SK-N-SH (cell line): ENCODE data around the gene NAPEPLD. TPM values are rescaled to one million over a fixed set of nuclear protein-coding genes. Genes with fewer than 3 reads are reported as not detected.

Source experiments
- CTCF ChIA-PET: fragments of 300-600, 350-600 bp; formaldehyde crosslinking; extraction: SDS; loops from one replicate; lab custom pipeline; 2021; lab: Yijun Ruan, JAX
- POLR2A ChIA-PET: fragments of 350-600 bp; sonication (Branson Sonifier 250); formaldehyde crosslinking; extraction: SDS; loops from one replicate; lab custom pipeline; 2020; ENCODE audit warnings: antibody characterized with exemption, inconsistent platforms; lab: Yijun Ruan, JAX
- DNase-seq: peaks from one replicate; pipeline ENCODE4 v3.0.0; 2012
- H2AFZ ChIP-seq: fragments of 200-600 bp; sonication (generic); 2 replicates; pipeline ENCODE4 v1.8.1; 2016; ENCODE audit warnings: antibody characterized with exemption, mild to moderate bottlenecking, low read depth
- H3F3A ChIP-seq: fragments of 200-600 bp; sonication (generic); replicated peaks from 2 replicates; pipeline ENCODE3; 2016; ENCODE audit warnings: antibody characterized with exemption, mild to moderate bottlenecking; ENCODE audit not compliant: insufficient read depth
- H3K27ac ChIP-seq, 2 experiments: fragments of 200-500 bp in 1 of 2; fragments of 200-600 bp in 1 of 2; sonication (Bioruptor generic) in 1 of 2; sonication (generic), shearing (Covaris generic) in 1 of 2; 2 replicates each; pipeline versions ENCODE4 v1.5.1 to v1.6.1; 2014 to 2016; ENCODE audit warnings: low read depth in 2 of 2, inconsistent platforms in 1 of 2, low read length in 1 of 2, mild to moderate bottlenecking in 1 of 2, mixed read lengths in 1 of 2
- H3K27me3 ChIP-seq: fragments of 200-600 bp; sonication (generic), shearing (Covaris generic); 2 replicates; pipeline ENCODE4 v1.6.1; 2016; ENCODE audit warnings: mixed run types; ENCODE audit not compliant: insufficient read depth
- H3K36me3 ChIP-seq, 2 experiments: fragments of 200-500 bp in 1 of 2; fragments of 200-600 bp in 1 of 2; sonication (Bioruptor generic) in 1 of 2; sonication (generic) in 1 of 2; replicated peaks in 1 of 2; 2 replicates each; pipeline versions ENCODE3 to v1.5.1; 2014 to 2016; ENCODE audit warnings: low read length in 1 of 2, mild to moderate bottlenecking in 1 of 2; ENCODE audit not compliant: insufficient read depth in 2 of 2, control insufficient read depth in 1 of 2
- H3K4me1 ChIP-seq, 2 experiments: fragments of 200-500 bp in 1 of 2; fragments of 200-600 bp in 1 of 2; sonication (Bioruptor generic) in 1 of 2; sonication (generic), shearing (Covaris generic) in 1 of 2; 2 replicates each; pipeline versions ENCODE4 v1.5.1 to v1.6.1; 2014 to 2016; ENCODE audit warnings: low read depth in 1 of 2, low read length in 1 of 2, mixed run types in 1 of 2; ENCODE audit not compliant: insufficient read depth in 2 of 2, control insufficient read depth in 1 of 2
- H3K4me2 ChIP-seq: fragments of 200-600 bp; sonication (generic), shearing (Covaris generic); 2 replicates; pipeline ENCODE4 v1.6.1; 2017; ENCODE audit warnings: mixed run types
- H3K4me3 ChIP-seq, 2 experiments: fragments of 200-500 bp in 1 of 2; fragments of 200-600 bp in 1 of 2; sonication (Bioruptor generic) in 1 of 2; sonication (generic), shearing (Covaris generic) in 1 of 2; 2 replicates each; pipeline versions ENCODE4 v1.5.1 to v1.8.1; 2014 to 2016; ENCODE audit warnings: low read depth in 2 of 2, inconsistent platforms in 1 of 2, low read length in 1 of 2, mild to moderate bottlenecking in 1 of 2, mixed read lengths in 1 of 2, moderate library complexity in 1 of 2
- H3K79me2 ChIP-seq: fragments of 200-600 bp; sonication (generic); 2 replicates; pipeline ENCODE4 v1.8.1; 2017; ENCODE audit warnings: mild to moderate bottlenecking; ENCODE audit not compliant: insufficient read depth
- H3K9ac ChIP-seq: fragments of 200-600 bp; sonication (generic); 2 replicates; pipeline ENCODE4 v1.6.1; 2017; ENCODE audit warnings: mixed run types
- H3K9me2 ChIP-seq: fragments of 200-600 bp; sonication (generic); 2 replicates; pipeline ENCODE4 v1.6.1; 2017; ENCODE audit warnings: mixed run types
- H3K9me3 ChIP-seq: fragments of 200-600 bp; sonication (generic); 2 replicates; pipeline ENCODE4 v1.6.1; 2017; ENCODE audit warnings: mixed run types, mild to moderate bottlenecking, moderate library complexity
- H4K20me1 ChIP-seq: fragments of 200-600 bp; sonication (generic); 2 replicates; pipeline ENCODE4 v1.6.1; 2017; ENCODE audit warnings: mild to moderate bottlenecking, mixed run types; ENCODE audit not compliant: insufficient read depth
- CHD2 ChIP-seq: fragments of 150-350 bp; IDR thresholded peaks from 2 replicates; pipeline ENCODE4 v1.6.1; 2018; ENCODE audit warnings: low read length; ENCODE audit not compliant: partially characterized antibody
- ELF1 ChIP-seq: IDR thresholded peaks from 2 replicates; pipeline ENCODE4 v1.4.0; 2012
- EP300 ChIP-seq, 2 experiments: IDR thresholded peaks; 2 replicates each; pipeline versions ENCODE4 v1.4.0 to v1.6.1; 2012; ENCODE audit warnings: borderline replicate concordance in 1 of 2, low read depth in 1 of 2, low read length in 1 of 2
- EZH2phosphoT487 ChIP-seq: fragments of 200-600 bp; sonication (generic); IDR thresholded peaks from 2 replicates; pipeline ENCODE4 v1.6.1; 2017; ENCODE audit warnings: low read depth, mixed run types, mild to moderate bottlenecking, antibody characterized with exemption, moderate library complexity, borderline replicate concordance
- FOSL2 ChIP-seq: IDR thresholded peaks from 2 replicates; pipeline ENCODE4 v1.4.0; 2012; ENCODE audit warnings: low read depth, mild to moderate bottlenecking, moderate library complexity, borderline replicate concordance
- GABPA ChIP-seq: IDR thresholded peaks from 2 replicates; pipeline ENCODE4 v1.4.0; 2012; ENCODE audit warnings: low read depth, mild to moderate bottlenecking
- GATA2 ChIP-seq: sonication (generic); formaldehyde crosslinking; IDR thresholded peaks from 2 replicates; pipeline ENCODE4 v1.5.0; 2020; ENCODE audit warnings: mild to moderate bottlenecking, missing genetic modification reagents
- JUND ChIP-seq: IDR thresholded peaks from 2 replicates; pipeline ENCODE4 v1.4.0; 2012
- MAX ChIP-seq: IDR thresholded peaks from 2 replicates; pipeline ENCODE4 v1.4.0; 2012; ENCODE audit warnings: low read depth
- MEF2A ChIP-seq: IDR thresholded peaks from 2 replicates; pipeline ENCODE4 v1.4.0; 2012; ENCODE audit warnings: low read depth, borderline replicate concordance
- NFIC ChIP-seq: IDR thresholded peaks from 2 replicates; pipeline ENCODE4 v1.4.0; 2012; ENCODE audit warnings: borderline replicate concordance
- NRF1 ChIP-seq: IDR thresholded peaks from 2 replicates; pipeline ENCODE4 v1.6.1; 2012; ENCODE audit warnings: low read depth, mild to moderate bottlenecking, low read length
- POLR2AphosphoS5 ChIP-seq: IDR thresholded peaks from 2 replicates; pipeline ENCODE4 v1.6.1; 2012; ENCODE audit warnings: low read depth, low read length
- RAD21 ChIP-seq: IDR thresholded peaks from 2 replicates; pipeline ENCODE4 v1.6.1; 2012; ENCODE audit warnings: mild to moderate bottlenecking, low read length
- RCOR1 ChIP-seq: fragments of 150-350 bp; IDR thresholded peaks from 2 replicates; pipeline ENCODE4 v1.6.1; 2017; ENCODE audit warnings: antibody characterized with exemption, low read length
- RFX5 ChIP-seq: IDR thresholded peaks from 2 replicates; pipeline ENCODE4 v1.6.1; 2012; ENCODE audit warnings: mild to moderate bottlenecking, improper control_type of control experiment, low read length
- RXRA ChIP-seq: IDR thresholded peaks from 2 replicates; pipeline ENCODE4 v1.4.0; 2012; ENCODE audit warnings: low read depth, mild to moderate bottlenecking, borderline replicate concordance
- SIN3A ChIP-seq: IDR thresholded peaks from 2 replicates; pipeline ENCODE4 v1.6.1; 2012; ENCODE audit warnings: low read depth, mild to moderate bottlenecking, low read length, moderate library complexity, borderline replicate concordance
- SMC3 ChIP-seq: IDR thresholded peaks from 2 replicates; pipeline ENCODE4 v1.6.1; 2012; ENCODE audit warnings: low read depth, low read length, improper control_type of control experiment
- TAF1 ChIP-seq: IDR thresholded peaks from 2 replicates; pipeline ENCODE4 v1.6.1; 2012; ENCODE audit warnings: low read depth, mild to moderate bottlenecking, low read length, moderate library complexity, borderline replicate concordance
- WGBS: methylation state at CpG from one replicate; pipeline ENCODE4 v1.1.6; 2017; ENCODE audit warnings: low lambda C conversion rate; 5-methylcytosine and 5-hydroxymethylcytosine counted together
- polyA plus RNA-seq, 3 experiments: library from polyadenylated mRNA; depleted of rRNA; stranded (reverse); fragments of >200 nt; gene quantifications; 2 replicates each; pipeline ENCODE4 v1.2.3, GENCODE V29; 2012
- TF ChIP-seq, protein P1 (sequence below): IDR thresholded peaks from 2 replicates; pipeline ENCODE4; 2012
- TF ChIP-seq, protein P2 (sequence below): fragments of 150-350 bp; IDR thresholded peaks from 2 replicates; pipeline ENCODE4 v1.6.1; 2016; ENCODE audit warnings: mild to moderate bottlenecking, low read depth, low read length
- TF ChIP-seq, protein P3 (sequence below): fragments of 200-600 bp; sonication (generic); IDR thresholded peaks from 2 replicates; pipeline ENCODE4 v1.6.1; 2017; ENCODE audit warnings: antibody characterized with exemption, mild to moderate bottlenecking, moderate library complexity

NAPEPLD gene
- polyA plus RNA-seq, 1 of the 3 experiments (the other 2 are of a cell fraction): 4.6 TPM

GRCh38 chr7:103059471-103059870 lies 89.4 kb downstream of the NAPEPLD start:
- Histone ChIP-seq H3K27ac (no peak overlapping the region), H3K9me3 (no peaks in the 10 kb centered on the region), H3K4me2 (no peak overlapping the region), H3K9me2 (no peaks in the 10 kb centered on the region), H3K4me1 (no peaks in the 10 kb centered on the region; a peak in 1 of 4 replicates), H3K36me3 (peaks cover 0 to 7% of the 10 kb centered on the region in 2 experiments), H3K9ac (no peak overlapping the region), H3K79me2 (no peaks in the 10 kb centered on the region), H4K20me1 (no peaks in the 10 kb centered on the region), H3K27me3 (no peaks in the 10 kb centered on the region), H2AFZ (no peak overlapping the region), H3F3A (peaks cover 8% of the 10 kb centered on the region), H3K4me3 (no peak overlapping the region)
- TF ChIP-seq CHD2 (no peak), EZH2phosphoT487 (no peak), POLR2AphosphoS5 (no peak), RXRA (no peak), RCOR1 (no peak), RFX5 (no peak), RAD21 (no peak), NRF1 (no peak), FOSL2 (no peak), TAF1 (no peak), SIN3A (no peak), ELF1 (no peak)
- TF ChIP-seq, protein P1, sequence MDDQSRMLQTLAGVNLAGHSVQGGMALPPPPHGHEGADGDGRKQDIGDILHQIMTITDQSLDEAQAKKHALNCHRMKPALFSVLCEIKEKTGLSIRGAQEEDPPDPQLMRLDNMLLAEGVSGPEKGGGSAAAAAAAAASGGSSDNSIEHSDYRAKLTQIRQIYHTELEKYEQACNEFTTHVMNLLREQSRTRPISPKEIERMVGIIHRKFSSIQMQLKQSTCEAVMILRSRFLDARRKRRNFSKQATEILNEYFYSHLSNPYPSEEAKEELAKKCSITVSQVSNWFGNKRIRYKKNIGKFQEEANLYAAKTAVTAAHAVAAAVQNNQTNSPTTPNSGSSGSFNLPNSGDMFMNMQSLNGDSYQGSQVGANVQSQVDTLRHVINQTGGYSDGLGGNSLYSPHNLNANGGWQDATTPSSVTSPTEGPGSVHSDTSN: no peak
- POLR2A ChIA-PET: no interaction called here
- CTCF ChIA-PET: interaction anchor here (0.8 to 3.8 kb wide), 4 partner anchors 10 to 233 kb away, joined by 3 to 54 read pairs (median 4); partner anchors contain the start of genes ARMC10 and FBXL13
- no peak for DNase-seq
- 87% methylated on average over 2 of the region's 2 CpGs for WGBS

GRCh38 chr7:103058122-103058521 lies 90.8 kb downstream of the NAPEPLD start:
- Histone ChIP-seq H3K9me2 (no peaks in the 10 kb centered on the region), H3K4me1 (no peaks in the 10 kb centered on the region; a peak in 1 of 4 replicates), H3K27ac (no peak overlapping the region), H3K9ac (no peak overlapping the region), H4K20me1 (no peaks in the 10 kb centered on the region), H3F3A (peaks cover 8% of the 10 kb centered on the region), H3K4me3 (no peak overlapping the region), H2AFZ (no peak overlapping the region), H3K79me2 (no peaks in the 10 kb centered on the region), H3K4me2 (no peak overlapping the region), H3K9me3 (no peaks in the 10 kb centered on the region), H3K27me3 (no peaks in the 10 kb centered on the region), H3K36me3 (peaks cover 0 to 13% of the 10 kb centered on the region in 2 experiments)
- POLR2A ChIA-PET: no interaction called here
- CTCF ChIA-PET: interaction anchor here (1.2 kb wide), 1 partner anchor 232 kb away, joined by 3 read pairs; no protein-coding TSS in a partner anchor
- TF ChIP-seq RCOR1: no peak
- TF ChIP-seq, protein P1: no peak
- TF ChIP-seq, protein P2, sequence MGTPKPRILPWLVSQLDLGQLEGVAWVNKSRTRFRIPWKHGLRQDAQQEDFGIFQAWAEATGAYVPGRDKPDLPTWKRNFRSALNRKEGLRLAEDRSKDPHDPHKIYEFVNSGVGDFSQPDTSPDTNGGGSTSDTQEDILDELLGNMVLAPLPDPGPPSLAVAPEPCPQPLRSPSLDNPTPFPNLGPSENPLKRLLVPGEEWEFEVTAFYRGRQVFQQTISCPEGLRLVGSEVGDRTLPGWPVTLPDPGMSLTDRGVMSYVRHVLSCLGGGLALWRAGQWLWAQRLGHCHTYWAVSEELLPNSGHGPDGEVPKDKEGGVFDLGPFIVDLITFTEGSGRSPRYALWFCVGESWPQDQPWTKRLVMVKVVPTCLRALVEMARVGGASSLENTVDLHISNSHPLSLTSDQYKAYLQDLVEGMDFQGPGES: no peak
- TF ChIP-seq NRF1: no peak
- no peak for TF ChIP-seq TAF1
- TF ChIP-seq MAX: no peak
- TF ChIP-seq MEF2A: no peak
- no peak for TF ChIP-seq CHD2
- no peak for TF ChIP-seq ELF1
- no peak for TF ChIP-seq SMC3
- TF ChIP-seq RXRA: no peak
- no peak for TF ChIP-seq EP300 (IDR thresholded peaks at IDR 0.05; ENCODE audit: borderline replicate concordance in 1 of 2, low read depth in 1 of 2, low read length in 1 of 2)
- no peak for TF ChIP-seq GABPA
- TF ChIP-seq, protein P3, sequence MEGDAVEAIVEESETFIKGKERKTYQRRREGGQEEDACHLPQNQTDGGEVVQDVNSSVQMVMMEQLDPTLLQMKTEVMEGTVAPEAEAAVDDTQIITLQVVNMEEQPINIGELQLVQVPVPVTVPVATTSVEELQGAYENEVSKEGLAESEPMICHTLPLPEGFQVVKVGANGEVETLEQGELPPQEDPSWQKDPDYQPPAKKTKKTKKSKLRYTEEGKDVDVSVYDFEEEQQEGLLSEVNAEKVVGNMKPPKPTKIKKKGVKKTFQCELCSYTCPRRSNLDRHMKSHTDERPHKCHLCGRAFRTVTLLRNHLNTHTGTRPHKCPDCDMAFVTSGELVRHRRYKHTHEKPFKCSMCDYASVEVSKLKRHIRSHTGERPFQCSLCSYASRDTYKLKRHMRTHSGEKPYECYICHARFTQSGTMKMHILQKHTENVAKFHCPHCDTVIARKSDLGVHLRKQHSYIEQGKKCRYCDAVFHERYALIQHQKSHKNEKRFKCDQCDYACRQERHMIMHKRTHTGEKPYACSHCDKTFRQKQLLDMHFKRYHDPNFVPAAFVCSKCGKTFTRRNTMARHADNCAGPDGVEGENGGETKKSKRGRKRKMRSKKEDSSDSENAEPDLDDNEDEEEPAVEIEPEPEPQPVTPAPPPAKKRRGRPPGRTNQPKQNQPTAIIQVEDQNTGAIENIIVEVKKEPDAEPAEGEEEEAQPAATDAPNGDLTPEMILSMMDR: no peak
- no peak for TF ChIP-seq NFIC
- no peak for TF ChIP-seq GATA2 (CRISPR knock-in tag)
- no peak for TF ChIP-seq JUND
- DNase-seq: no peak
